Right lobe of liver (tissue), 6 donors: ENCODE measurements around the gene AKAP8L. TPM values are rescaled to one million over a fixed set of nuclear protein-coding genes. Genes with fewer than 3 reads are reported as not detected.

Experiments used
- ATAC-seq, 4 donors: fragments of 200-7000 bp; cut with Tn5 transposase; one replicate each; pipeline ENCODE4 v1.9.1; 2020; ENCODE audit warnings: mild to moderate bottlenecking in 4 of 4, moderate library complexity in 4 of 4
- DNase-seq, 3 donors: peaks; one replicate each; pipeline ENCODE4 v3.0.0-alpha.2; 2020
- H3K27ac ChIP-seq, 3 donors: fragments of 200-600 bp; one replicate each; pipeline ENCODE4 v1.8.0; 2022
- H3K27me3 ChIP-seq, 2 donors: fragments of 200-600 bp; one replicate each; pipeline ENCODE4 v1.8.0; 2022
- H3K36me3 ChIP-seq, 4 donors: fragments of 200-600 bp; sonication (generic) in 1 of 4; one replicate each; pipeline versions ENCODE4 v1.5.1 to v1.8.0; 2017 to 2022; ENCODE audit warnings: control low read depth in 1 of 4
- H3K4me1 ChIP-seq, 4 donors: fragments of 200-600 bp; sonication (generic) in 1 of 4; one replicate each; pipeline versions ENCODE4 v1.5.1 to v1.8.0; 2017 to 2022; ENCODE audit warnings: control low read depth in 1 of 4
- H3K4me3 ChIP-seq, 3 donors: fragments of 200-600 bp; one replicate each; pipeline ENCODE4 v1.8.0; 2022
- H3K9me3 ChIP-seq, 4 donors: fragments of 200-600 bp; sonication (generic) in 1 of 4; one replicate each; pipeline versions ENCODE4 v1.5.1 to v1.8.0; 2017 to 2022; ENCODE audit warnings: control low read depth in 1 of 4
- POLR2A ChIP-seq: fragments of 450-650 bp; IDR thresholded peaks from one replicate; pipeline ENCODE4 v1.6.1; 2017; ENCODE audit warnings: antibody characterized with exemption, mild to moderate bottlenecking
- WGBS: methylation state at CpG from one replicate; pipeline ENCODE4 v1.1.6; 2018; ENCODE audit warnings: low coverage, low lambda C conversion rate; ENCODE audit not compliant: insufficient coverage; ENCODE audit errors: missing lambda C conversion rate; 5-methylcytosine and 5-hydroxymethylcytosine counted together
- intact Hi-C, 2 donors: fragments of 100-400 bp; cut with DNase I; formaldehyde crosslinking; loops; one replicate each; pipeline versions ENCODE4 v1.11.2 to v1.14.1; 2022
- total RNA-seq, 6 experiments: library from RNA; depleted of rRNA in 2 of 6; stranded (reverse); fragments of >200 nt in 2 of 6; fragmentation: NEBNext Ultra II Directional in 3 of 6; extraction: Animal tissue kit (Norgen Biotek cat#: 25700) in 3 of 6; gene quantifications; one replicate each; pipeline versions ENCODE4 v1.1.0 to v1.2.4, GENCODE V29; 2016 to 2023
- TF ChIP-seq, protein P1 (sequence below), 4 donors: fragments of 200-600 bp in 3 of 4; fragments of 450-650 bp in 1 of 4; IDR thresholded peaks; one replicate each; pipeline versions ENCODE4 v1.5.1 to v1.8.0; 2016 to 2022; ENCODE audit warnings: antibody characterized with exemption in 4 of 4, mild to moderate bottlenecking in 2 of 4
- donor health status: DM: no; HTN: yes; CAD: no.
- donor health status: DM: no; HTN: no; CAD: no.
- donor health status: DM: no; HTN: no; CAD: no.
- donor health status: DM: no; HTN: yes; CAD: no.
- donor health status: DM: no; HTN: yes; CAD: no.

The AKAP8L gene
- total RNA-seq, 6 experiments from 2014 or later: 27.4 to 69.4 (median 49.6) TPM

DNA sequence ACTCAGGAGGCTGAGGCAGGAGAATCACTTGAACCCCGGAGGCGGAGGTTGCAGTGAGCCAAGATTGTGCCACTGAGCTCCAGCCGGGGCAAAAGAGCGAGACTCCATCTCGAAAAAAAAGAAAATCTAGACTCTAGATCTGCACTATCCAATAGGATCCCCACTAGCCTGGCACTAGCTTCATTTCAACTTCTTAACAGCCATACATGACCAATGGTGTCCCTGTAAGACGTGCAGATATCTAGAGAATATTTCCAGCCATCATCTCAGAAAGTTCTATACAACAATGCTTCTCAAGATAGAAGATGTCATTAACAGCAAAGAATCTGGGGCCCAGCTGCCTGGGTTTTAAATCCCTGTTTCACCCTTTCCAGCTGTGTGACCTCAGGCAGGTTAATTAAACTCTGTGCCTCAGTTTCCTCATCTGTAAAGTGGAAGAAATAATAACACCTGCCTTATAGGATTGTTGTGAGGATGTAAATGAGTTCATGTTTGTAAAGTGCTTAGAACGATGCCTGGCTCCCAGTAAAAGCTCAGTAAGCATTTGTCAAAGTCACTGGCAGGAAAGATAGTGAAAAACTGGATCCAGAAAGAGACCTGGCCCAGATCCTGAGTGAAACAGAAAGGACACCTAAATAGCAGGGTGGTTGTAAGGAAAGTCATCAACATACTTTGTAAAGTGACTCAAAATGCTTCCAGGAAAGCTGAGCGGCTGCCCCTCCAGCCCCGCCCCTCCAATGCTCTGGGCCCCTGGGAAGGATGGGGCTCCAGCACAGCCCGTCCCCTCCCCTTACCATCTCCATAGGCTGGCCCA, 17.4 kb upstream of the AKAP8L start:
- ATAC-seq (no peak), DNase-seq (no peak)
- Histone ChIP-seq H3K4me3 (no peak overlapping the region), H3K4me1 (peaks cover 0 to 21% (median 10%) of the 10 kb centered on the region in 4 donors), H3K27me3 (no peaks in the 10 kb centered on the region), H3K36me3 (no peaks in the 10 kb centered on the region), H3K27ac (no peak overlapping the region), H3K9me3 (no peaks in the 10 kb centered on the region)
- intact Hi-C loops: no loop called here
- TF ChIP-seq, protein P1, sequence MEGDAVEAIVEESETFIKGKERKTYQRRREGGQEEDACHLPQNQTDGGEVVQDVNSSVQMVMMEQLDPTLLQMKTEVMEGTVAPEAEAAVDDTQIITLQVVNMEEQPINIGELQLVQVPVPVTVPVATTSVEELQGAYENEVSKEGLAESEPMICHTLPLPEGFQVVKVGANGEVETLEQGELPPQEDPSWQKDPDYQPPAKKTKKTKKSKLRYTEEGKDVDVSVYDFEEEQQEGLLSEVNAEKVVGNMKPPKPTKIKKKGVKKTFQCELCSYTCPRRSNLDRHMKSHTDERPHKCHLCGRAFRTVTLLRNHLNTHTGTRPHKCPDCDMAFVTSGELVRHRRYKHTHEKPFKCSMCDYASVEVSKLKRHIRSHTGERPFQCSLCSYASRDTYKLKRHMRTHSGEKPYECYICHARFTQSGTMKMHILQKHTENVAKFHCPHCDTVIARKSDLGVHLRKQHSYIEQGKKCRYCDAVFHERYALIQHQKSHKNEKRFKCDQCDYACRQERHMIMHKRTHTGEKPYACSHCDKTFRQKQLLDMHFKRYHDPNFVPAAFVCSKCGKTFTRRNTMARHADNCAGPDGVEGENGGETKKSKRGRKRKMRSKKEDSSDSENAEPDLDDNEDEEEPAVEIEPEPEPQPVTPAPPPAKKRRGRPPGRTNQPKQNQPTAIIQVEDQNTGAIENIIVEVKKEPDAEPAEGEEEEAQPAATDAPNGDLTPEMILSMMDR (IDR thresholded peaks at IDR 0.05): no peak
- no peak for TF ChIP-seq POLR2A
- WGBS: 84% methylated on average over 7 of the region's 10 CpGs

DNA sequence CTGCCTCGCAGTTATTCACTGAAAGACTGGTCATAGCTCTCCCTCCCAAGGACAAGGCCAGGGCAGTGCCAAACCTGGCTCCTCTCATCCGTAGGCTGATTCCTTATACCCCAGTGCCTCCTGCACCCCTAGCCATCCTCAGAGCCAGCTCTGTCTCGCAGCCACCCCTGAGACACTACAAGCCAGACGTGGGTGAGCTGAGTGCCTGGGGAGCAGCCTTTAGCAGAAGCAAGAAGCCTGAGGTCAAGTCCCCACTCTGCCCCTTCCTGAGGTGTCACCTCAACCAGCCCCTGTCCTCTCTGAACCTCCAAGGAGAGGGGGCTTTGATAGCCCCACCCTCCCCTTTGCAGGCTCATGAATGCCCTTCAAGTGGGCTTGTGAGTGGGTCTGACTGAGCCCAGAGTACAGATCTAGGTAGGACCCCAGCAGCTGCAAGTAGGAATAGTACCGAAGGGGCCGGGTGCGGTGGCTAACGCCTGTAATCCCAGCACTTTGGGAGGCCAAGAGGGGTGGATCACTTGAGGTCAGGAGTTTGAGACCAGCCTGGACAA, 14.8 kb upstream of the AKAP8L start:
- Histone ChIP-seq H3K27me3 (no peaks in the 10 kb centered on the region), H3K9me3 (no peaks in the 10 kb centered on the region), H3K27ac (peak overlapping the region in 1 of 3 donors; percentile 82), H3K4me3 (peak overlapping the region in 1 of 3 donors; percentile 75), H3K36me3 (no peaks in the 10 kb centered on the region), H3K4me1 (peaks cover 0 to 31% (median 13%) of the 10 kb centered on the region in 4 donors)
- DNase-seq (no peak), ATAC-seq (no peak)
- TF ChIP-seq, protein P1 (IDR thresholded peaks at IDR 0.05): no peak
- TF ChIP-seq POLR2A: no peak
- WGBS: 81% methylated on average over 6 of the region's 8 CpGs
- intact Hi-C loops: no loop called here

DNA sequence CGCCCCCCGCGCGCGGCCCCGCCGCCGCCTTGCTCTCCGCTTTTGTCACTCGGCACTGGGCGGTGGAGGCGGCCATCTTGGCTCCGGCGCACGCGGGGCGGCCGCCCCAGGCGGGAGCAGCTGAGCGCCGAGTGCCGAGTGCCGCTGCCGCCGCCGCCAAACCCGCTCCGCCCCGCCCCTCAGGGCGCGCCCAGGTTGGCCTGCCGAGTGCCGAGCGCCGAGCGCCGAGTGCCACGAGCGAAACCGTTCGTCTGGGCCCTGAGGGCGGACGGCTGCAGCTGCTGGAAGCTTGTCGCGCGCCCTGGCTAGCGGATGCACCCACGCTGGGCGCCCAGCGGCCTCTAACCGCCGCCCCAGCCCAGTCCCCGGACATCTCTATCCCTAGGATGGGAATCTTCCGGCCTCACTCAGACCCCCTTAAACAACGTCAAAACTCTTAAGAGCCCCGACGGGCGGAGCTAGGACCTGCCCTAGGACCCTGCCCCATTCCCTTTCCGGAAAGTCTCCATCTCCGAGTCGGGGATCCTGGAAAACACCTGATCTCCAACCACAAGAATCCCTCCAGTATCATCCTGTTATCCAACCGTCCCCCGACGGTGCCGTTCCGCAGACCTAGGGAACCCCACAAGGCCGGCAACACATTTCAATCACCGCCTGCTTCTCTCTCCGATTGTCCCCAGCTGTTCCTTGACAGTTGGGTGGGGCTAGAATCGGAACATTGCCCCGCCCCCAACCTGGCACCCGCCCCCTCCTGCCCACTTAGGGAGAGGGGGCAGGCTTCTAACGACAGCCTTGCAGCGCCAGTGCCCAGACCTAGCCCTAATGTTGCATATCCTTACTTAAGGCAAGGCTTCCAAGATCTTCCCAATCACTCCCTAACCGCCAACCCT, 14.1 kb upstream of the AKAP8L start:
- Histone ChIP-seq H3K9me3 (no peaks in the 10 kb centered on the region), H3K27ac (peak overlapping the region; percentile 45 to 82 (median 65)), H3K36me3 (no peaks in the 10 kb centered on the region), H3K27me3 (no peaks in the 10 kb centered on the region), H3K4me3 (peak overlapping the region; percentile 45 to 75 (median 66)), H3K4me1 (peaks cover 0 to 24% (median 10%) of the 10 kb centered on the region in 4 donors)
- ATAC-seq (peak; percentile 92 to 98 (median 93)), DNase-seq (peak; percentile 93 to 95 (median 94))
- WGBS: 7% methylated on average over 14 of the region's 75 CpGs
- intact Hi-C loops: no loop called here
- TF ChIP-seq, protein P1 (IDR thresholded peaks at IDR 0.05): no peak
- peak; percentile 44 for TF ChIP-seq POLR2A

DNA sequence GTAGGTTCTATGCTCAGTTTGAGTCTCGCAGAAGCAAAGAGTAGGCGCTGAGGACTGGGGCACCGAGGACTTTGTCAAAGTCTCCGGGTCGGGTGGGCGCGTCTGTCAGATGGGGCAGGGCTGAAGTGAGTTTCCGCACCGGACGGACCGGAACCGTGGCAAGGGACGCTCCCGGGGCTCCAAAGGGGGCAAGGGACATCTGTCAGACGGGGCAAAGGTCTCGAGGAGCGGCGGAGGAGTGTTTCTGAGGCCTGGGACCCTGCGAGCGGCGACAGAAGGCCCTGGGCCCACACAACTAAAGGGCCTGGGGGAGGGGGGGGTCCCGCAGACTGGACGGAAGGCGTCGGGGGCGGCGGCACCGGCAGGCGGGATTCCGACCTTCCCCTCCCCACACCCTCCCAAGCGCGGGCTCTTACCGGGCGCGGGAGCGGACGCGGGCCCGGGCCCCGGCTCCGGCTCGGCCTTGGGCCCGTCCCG, 13.3 kb upstream of the AKAP8L start:
- Histone ChIP-seq H3K27ac (peak overlapping the region in 2 of 3 donors; percentile 10 to 38), H3K4me1 (peaks cover 0 to 19% (median 6%) of the 10 kb centered on the region in 4 donors), H3K36me3 (peaks cover 0 to 3% (median 0%) of the 10 kb centered on the region in 4 donors), H3K4me3 (peak overlapping the region; percentile 66 to 81 (median 73)), H3K27me3 (no peaks in the 10 kb centered on the region), H3K9me3 (no peaks in the 10 kb centered on the region)
- under 1% methylated on average over 29 of the region's 44 CpGs for WGBS
- no peak for DNase-seq
- TF ChIP-seq, protein P1 (IDR thresholded peaks at IDR 0.05): no peak
- no peak for TF ChIP-seq POLR2A
- ATAC-seq: no peak
- intact Hi-C loops: no loop called here
